Measurements from ENCODE around the gene NEURL1. TPM values are rescaled to one million over a fixed set of nuclear protein-coding genes. Genes with fewer than 3 reads are reported as not detected.

NEURL1 gene
- total and polyA plus RNA-seq, 9 donors: 0.28 to 5.6 (median 3.1) TPM

DNA sequence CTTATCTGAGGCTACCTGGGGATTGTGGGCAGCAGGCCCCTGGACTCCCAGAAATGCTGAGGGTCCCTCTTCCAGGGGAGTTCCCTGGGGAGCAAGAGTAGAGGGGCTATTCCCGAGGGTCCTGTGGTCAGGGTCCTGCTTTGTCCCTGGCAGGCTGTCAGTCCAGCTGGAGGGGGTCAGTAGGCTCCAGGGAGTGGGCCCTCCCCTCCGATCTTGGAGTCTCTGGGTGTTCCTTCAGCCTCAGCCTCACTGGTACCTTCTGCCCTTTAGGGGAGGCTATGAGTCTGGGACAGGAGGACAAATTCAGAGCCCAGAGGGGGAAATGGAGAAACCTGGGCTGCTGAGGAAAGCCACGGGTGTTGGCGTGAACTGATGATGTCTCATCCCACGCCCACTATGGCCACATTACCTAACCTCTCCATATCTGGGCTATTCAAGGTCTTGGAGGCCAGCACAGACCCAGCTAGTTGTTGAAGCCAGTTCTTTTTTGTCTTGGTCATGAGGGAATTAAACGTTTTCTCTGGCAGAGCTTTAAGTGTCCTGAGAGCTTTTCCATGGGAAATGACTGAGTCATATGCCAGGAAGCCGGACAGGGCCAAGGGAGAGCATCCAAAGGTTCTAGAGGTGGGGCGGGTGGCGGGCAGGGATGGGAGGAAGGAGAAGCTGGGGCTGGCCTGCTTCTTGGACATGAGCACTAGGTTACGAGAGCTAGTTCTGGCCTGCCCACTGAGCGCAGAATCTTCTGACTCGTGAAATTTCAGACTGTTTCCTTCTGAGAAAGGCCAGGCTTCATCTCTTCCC lies 47.5 kb upstream of the NEURL1 start:
- Histone ChIP-seq H3K27me3 (no peaks in the 10 kb centered on the region), H3K4me3 (no peak overlapping the region), H3K4me1 (ENCODE audit: insufficient read depth) (peaks cover 50% of the 10 kb centered on the region), H3K36me3 (no peaks in the 10 kb centered on the region), H3K27ac (peak overlapping the region; percentile 74 to 84), H3K9me3 (no peaks in the 10 kb centered on the region)
- intact Hi-C loops (cut with DNase I): no loop called here
- 23 to 33% (median 23%) methylated on average over 12 of the region's 12 CpGs for WGBS, 3 donors
- no peak for TF ChIP-seq POLR2A (IDR thresholded peaks at IDR 0.05)
- peak; percentile 89 for TF ChIP-seq EP300 (IDR thresholded peaks at IDR 0.05)
- no peak for TF ChIP-seq CTCF (IDR thresholded peaks at IDR 0.05)
- peak; percentile 73 to 89 (median 86) for DNase-seq

DNA sequence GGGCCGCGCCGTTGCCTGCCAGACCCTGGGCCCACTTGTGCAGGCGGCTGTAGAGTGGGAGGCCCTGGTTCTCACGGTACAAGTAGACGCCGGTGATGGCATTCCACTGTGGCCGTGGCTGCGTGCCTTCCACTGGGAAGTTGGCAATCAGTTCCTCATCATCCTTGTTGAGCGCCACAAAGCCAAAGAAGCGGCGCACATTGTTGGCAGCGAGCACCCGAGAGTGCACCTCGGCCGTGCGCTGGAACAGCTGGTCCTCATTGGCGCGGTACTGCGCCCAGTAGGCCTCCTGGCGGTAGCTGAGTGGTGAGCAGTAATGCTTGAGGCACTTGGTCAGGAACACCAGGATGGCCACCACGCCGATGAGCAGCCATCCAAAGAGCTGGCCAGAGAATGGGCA lies 46.3 kb upstream of the NEURL1 start:
- DNase-seq: no peak
- Histone ChIP-seq H3K27me3 (no peaks in the 10 kb centered on the region), H3K9me3 (no peaks in the 10 kb centered on the region), H3K4me3 (no peak overlapping the region), H3K4me1 (ENCODE audit: insufficient read depth) (peaks cover 43% of the 10 kb centered on the region), H3K27ac (peak overlapping the region; percentile 40 to 84), H3K36me3 (no peaks in the 10 kb centered on the region)
- intact Hi-C loops (cut with DNase I): loop anchor here in 1 of 4 donors (1.0 kb wide), 1 partner anchor 28 kb away; no protein-coding TSS in a partner anchor
- 93 to 96% (median 94%) methylated on average over 23 of the region's 23 CpGs for WGBS, 3 donors
- TF ChIP-seq EP300 (IDR thresholded peaks at IDR 0.05) (no peak), CTCF (IDR thresholded peaks at IDR 0.05) (no peak), POLR2A (IDR thresholded peaks at IDR 0.05) (no peak)

DNA sequence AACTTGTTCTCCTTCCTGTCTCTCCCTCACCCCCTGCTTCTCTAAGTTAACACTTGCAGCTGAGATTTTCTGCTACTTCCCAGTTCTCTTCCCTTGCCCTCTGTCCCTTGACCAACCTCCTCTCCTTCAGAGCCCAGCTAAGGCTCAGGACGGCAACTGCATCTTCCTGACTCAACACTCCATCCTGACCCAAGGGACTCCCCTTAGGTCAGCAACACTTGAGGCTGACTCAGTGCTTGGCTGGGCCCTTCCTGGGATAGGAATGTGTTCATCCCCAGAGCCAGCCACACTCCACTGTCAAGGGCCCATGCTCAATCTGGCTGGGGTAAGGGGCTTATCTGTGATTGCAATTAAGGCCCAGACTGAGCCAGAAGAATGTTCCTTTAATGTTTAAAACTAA lies 44.8 kb upstream of the NEURL1 start:
- Histone ChIP-seq H3K4me3 (peak overlapping the region; percentile 69), H3K4me1 (ENCODE audit: insufficient read depth) (peaks cover 43% of the 10 kb centered on the region), H3K27me3 (no peaks in the 10 kb centered on the region), H3K36me3 (no peaks in the 10 kb centered on the region), H3K9me3 (no peaks in the 10 kb centered on the region), H3K27ac (peak overlapping the region in 1 of 2 donors; percentile 28)
- no peak for TF ChIP-seq CTCF (IDR thresholded peaks at IDR 0.05)
- no peak for TF ChIP-seq POLR2A (IDR thresholded peaks at IDR 0.05)
- no peak for TF ChIP-seq EP300 (IDR thresholded peaks at IDR 0.05)
- DNase-seq: peak in 3 of 5 donors; percentile 64 to 76 (median 66)
- intact Hi-C loops (cut with DNase I): no loop called here
- 3 to 10% (median 5%) methylated on average over 1 of the region's 1 CpG for WGBS, 3 donors

- WGBS, 3 donors: 71 to 75% (median 73%) methylated on average over 34 of the region's 34 CpGs
- H3K9me3 ChIP-seq: no peaks in the 10 kb centered on the region
- TF ChIP-seq EP300 (IDR thresholded peaks at IDR 0.05) (no peak), POLR2A (IDR thresholded peaks at IDR 0.05) (no peak), CTCF (IDR thresholded peaks at IDR 0.05) (no peak)
- DNase-seq: peak in 1 of 5 donors; percentile 56
- peak overlapping the region in 1 of 2 donors; percentile 33 for H3K27ac ChIP-seq
- H3K36me3 ChIP-seq: no peaks in the 10 kb centered on the region
- peak overlapping the region; percentile 69 for H3K4me3 ChIP-seq
- H3K27me3 ChIP-seq: no peaks in the 10 kb centered on the region
- intact Hi-C loops (cut with DNase I): no loop called here
- peaks cover 43% of the 10 kb centered on the region for H3K4me1 ChIP-seq (ENCODE audit: insufficient read depth)
Measured at GRCh38 chr10:103449208-103450144, 44.0 kb upstream of the NEURL1 start.

Measured in ovary (tissue), 9 donors.